DMS79 (cell line): ENCODE results near the gene MGAT5.

ENCODE experiments used
- DNase-seq: peaks from one replicate; lab custom pipeline; 2025; lab: John Stamatoyannopoulos, UW

MGAT5 gene

GRCh38 chr2:134367213-134367612 is 113.3 kb downstream of the MGAT5 start:
- no peak for DNase-seq

GRCh38 chr2:134368009-134368817 is 114.3 kb downstream of the MGAT5 start:
- DNase-seq = peak; percentile 64

DNA sequence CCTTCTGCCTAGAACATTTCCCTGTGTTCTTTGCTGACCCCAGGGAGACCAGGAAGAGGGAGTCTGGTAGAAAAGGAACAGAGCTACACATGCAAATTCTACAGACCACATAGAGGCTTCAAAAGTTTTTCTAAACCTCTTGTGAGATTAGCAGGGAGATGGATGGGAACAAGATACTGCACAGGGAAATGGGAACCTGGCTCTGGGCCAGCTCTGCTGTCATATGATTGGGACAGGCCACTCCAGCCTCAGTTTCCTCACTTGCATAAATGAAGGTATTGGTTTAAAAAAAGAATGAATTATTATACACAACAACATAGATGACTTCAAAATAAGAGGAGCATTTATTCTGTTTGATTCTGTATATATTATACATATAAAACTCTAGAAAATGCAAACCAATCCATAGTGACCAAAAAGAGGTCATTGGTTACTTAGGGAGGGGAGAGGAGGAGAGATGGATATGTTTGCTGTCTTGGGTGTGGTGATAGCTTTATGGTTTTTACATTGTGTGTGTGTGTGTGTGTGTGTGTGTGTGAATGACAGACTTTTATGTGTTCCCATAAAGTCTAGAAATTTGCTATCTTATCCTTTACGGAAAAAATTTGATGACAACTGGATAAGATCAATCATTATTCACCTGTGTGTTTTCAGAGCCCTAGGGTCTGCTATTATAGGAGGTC is 115.5 kb downstream of the MGAT5 start:
- DNase-seq = no peak

GRCh38 chr2:134370655-134371445 is 117.0 kb downstream of the MGAT5 start:
- DNase-seq = peak; percentile 27

GRCh38 chr2:134372141-134372540 is 118.3 kb downstream of the MGAT5 start:
- DNase-seq = no peak

- DNase-seq = peak; percentile 79
Measured at GRCh38 chr2:134372611-134373131, 118.8 kb downstream of the MGAT5 start.

DNA sequence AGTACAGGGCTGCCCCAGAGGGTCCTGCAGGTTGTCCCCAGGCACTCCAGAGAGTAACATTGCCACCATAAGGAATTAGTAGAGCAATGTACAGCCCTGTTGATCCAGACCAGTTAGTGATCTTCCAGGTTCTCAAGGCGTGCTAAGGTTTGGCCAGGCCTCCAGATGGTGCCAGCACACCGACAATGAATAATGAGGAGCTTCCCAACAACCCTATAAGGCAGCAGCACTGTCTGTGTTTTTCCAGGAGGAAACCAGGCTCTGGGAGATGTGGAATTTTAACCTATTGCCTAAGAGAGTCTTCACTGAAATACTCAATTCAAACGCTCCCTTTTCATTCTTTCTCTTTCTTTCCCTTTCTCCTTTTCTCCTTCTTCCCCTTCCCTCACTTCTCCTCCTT is 122.1 kb downstream of the MGAT5 start:
- no peak for DNase-seq

GRCh38 chr2:134377730-134378129 is 123.9 kb downstream of the MGAT5 start:
- DNase-seq = no peak

DNA sequence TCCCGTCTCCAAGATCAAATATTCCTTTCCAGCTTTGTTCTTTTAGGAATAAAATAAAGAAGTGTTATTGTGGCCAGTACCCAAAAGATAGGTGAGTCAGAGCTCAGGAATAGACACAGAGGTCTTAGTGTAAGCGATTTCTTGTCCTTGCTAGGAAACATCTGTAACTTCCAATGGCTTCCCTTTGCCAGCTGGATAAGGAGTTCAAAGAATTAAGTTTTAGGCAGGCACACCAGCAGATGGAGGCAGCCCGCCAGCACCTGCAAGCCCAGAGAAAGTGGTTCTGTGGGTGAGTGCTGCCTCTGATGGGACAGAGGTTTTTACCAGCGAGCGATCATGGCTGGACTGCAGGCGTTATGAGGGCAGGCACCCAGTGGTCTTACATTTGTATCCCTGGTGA is 125.4 kb downstream of the MGAT5 start:
- DNase-seq = no peak

DNA sequence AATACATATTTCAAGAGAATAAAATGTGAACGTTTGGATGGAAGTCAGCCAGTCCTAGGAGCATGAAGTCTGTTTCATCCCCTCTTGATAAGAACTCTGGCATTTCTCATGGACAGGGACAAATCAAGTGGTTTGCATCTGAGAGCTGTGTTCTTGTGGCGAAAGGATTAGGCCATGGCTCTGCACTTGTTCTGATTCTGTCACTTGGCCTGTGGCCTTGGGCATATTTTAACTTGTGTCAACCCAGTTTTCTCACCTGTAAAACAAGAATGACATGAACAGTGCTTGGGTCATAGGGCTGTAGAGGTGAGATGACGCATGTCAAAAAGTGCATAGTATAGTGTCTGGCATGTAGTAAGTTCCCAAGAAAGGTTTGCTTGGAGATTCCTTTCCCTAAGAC is 125.8 kb downstream of the MGAT5 start:
- no peak for DNase-seq

GRCh38 chr2:134381141-134381540 is 127.3 kb downstream of the MGAT5 start:
- DNase-seq = no peak

DNA sequence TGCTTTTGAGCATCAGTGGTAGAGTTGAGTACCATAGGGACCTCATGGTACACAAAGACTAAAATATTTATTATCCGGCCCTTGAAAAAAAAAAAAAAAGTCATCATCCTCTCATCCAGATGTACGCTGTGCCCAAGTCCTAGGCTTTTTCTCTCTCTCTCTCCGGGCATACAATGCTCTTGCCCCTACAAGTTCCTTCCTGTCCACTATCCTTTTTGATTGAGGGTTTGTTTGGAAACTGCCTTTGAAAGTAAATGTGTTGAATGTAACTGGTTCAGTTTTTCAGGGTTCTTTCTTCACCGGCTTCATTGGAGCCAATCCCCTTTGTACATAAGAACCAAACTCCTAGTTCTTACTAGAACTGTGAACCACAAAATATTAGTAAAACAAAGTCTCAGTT is 130.3 kb downstream of the MGAT5 start:
- no peak for DNase-seq

GRCh38 chr2:134385195-134385594 is 131.3 kb downstream of the MGAT5 start:
- DNase-seq = no peak

DNA sequence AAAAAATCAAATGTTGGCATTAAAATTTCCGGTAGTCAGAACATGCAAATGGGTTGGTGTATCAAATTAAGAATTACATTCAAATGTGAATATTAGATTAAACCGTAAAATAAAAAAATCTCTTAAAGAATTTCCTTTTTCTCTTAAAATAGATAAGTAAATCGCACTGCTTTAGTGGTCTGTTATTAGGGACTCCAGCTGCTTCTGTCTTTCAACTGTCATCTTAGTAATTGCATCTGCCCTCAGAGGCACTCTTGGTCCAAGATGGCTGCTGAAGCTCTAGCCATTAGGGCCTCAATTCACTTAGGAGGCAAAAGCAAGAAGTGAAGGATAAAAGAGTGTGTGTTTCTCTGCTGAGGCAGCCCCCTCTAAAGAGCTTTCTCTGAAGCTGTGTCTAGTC is 132.4 kb downstream of the MGAT5 start:
- no peak for DNase-seq

- peak; percentile 45 for DNase-seq
Measured at GRCh38 chr2:134389381-134389780, 135.5 kb downstream of the MGAT5 start.

- peak; percentile 78 for DNase-seq
Measured at GRCh38 chr2:134391751-134392160, 137.9 kb downstream of the MGAT5 start.

DNA sequence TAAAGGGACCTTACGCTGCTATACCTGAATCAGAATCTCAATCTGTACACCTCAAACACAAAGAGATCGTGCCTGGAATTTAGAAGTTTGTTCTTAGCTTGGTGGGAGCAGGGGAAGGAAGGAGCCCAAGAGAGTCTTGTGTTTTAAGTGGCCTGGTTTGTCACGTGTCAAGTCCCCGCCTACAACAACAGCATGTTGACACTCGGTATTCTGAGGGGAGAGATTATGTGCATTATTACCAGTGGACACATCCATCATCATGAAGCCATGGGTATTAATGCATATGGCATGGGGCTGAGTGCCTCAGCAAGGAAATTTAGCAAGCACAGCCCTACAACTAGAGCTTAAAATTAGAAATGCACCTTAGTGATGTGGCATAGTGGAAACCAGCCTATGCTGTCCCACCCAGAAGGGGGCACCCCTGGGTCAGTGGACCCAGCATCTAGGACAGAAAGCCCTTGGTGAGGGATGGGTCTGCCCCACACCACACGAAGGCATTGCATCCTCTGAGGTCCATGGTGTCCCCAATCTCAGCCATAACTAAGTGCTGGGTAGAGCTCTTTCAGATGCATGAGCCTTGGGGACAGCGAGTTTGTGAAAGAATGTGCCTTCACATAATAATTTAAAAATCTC is 138.7 kb downstream of the MGAT5 start:
- no peak for DNase-seq

DNA sequence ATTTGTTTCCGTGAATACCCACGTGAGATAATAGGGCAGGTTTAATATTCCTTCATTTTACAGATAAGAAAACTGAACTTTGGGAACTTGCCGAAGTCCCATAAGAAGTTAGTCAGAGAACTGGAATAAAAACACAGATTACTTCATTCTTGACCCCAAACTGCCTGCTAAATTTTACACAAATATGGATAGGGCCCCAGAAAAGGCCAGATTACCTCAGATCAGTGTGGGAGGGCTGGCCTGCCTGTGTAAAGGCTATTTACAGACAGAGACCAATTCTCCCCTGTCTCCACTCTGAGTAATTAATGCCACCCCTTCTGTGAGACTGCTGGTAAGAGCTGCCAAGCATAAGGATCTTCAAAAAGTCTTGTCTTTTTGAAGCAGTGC is 139.2 kb downstream of the MGAT5 start:
- DNase-seq = no peak

DNA sequence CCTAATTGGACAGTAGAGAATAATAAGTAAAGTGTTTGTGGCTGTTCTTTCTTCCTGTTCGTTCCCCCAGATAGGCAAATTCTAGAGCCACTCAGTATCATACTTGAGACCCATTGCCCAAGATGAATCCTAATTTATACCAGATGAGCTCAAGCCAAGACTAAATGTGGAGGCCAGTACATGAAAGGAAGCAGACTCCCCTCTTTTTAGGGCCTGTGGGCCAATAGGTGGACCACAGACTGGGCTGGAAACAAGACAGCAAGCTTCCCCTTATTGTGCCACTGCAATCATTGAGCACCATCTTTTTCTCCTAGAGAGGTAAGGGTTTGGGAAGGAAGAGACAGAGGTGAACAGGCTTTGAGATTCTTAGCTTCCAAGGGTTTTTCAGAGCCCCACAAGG is 141.9 kb downstream of the MGAT5 start:
- no peak for DNase-seq

DNA sequence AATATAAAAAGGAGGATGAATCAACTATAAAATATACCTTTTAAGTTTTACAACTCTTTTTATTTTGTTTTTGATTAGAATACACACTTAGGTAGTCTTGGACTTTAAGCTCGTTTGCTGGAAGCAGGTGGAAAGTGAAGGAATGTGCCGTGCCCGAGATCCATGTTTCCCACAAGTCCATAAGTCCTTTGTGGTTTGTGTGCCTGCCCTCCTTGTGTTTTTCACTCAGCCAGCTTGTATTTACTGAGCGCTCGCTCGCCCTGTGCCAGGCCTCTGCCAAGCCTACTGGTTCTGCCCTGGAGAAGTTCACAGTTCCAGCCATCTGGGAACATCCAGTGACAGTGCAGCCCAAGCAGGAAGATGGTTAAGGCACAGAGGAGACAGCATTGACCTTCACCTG is 142.6 kb downstream of the MGAT5 start:
- no peak for DNase-seq

DNA sequence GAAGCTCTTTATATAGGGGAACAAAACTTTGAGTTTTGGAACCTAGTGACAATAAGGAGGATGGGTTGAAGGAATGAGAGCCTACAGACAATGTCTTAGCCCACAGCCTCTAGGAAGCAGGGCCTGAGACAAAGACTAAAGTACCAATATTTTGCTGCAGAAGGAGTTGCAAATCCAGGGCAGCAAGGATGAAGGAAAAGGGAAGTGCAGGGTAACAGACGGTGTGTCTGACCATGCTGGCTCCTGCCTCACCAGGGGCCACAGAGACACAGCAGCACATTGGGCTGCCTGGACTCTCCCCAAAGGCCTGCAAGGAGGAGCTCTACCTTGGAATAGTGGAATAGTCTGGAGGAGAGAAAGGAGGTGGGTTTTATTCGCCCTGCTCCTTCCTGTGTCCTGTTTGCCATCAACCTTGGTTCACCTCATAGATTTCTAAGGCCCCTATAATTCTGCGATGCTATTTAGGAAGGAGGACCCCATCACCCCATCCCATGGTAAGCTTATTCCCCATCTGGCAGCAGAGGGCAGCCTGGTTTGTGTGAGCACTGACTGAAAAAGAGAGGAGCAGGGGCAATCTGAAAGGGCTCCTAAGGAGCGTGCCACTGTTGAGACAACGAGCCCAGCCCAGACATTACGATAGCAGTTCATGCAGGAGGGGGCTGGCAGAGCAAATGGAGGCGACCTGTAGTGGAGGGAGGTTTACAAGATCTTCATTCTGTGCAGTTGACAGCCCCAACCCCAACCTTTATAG is 143.4 kb downstream of the MGAT5 start:
- DNase-seq = no peak
